ENCODE results near the gene ZNF236. TPM values are rescaled to one million over a fixed set of nuclear protein-coding genes. Genes with fewer than 3 reads are reported as not detected.
"Not testable (repeated sequence)": the region's sequence is repeated elsewhere in the genome, so short reads cannot be mapped to it uniquely, and the experiment has no call there.

The ZNF236 gene
- polyA plus RNA-seq, 1 donor from 2014 or later: 7.7 TPM

- no peaks in the 10 kb centered on the region for H3K27me3 ChIP-seq (ENCODE audit: insufficient read depth, low read depth, low read length)
- no peaks in the 10 kb centered on the region for H3K9me3 ChIP-seq (ENCODE audit: low read length)
- TF ChIP-seq POLR2AphosphoS5 (IDR thresholded peaks at IDR 0.05) (no peak), SMC3 (conservative IDR thresholded peaks at IDR 0.05; ENCODE audit: poor library complexity) (no peak), CTCF (IDR thresholded peaks at IDR 0.05; ENCODE audit: poor library complexity, severe bottlenecking) (no peak), EP300 (conservative IDR thresholded peaks at IDR 0.05; ENCODE audit: poor library complexity, severe bottlenecking) (no peak), REST (IDR thresholded peaks at IDR 0.05; ENCODE audit: borderline replicate concordance) (no peak), TAF1 (IDR thresholded peaks at IDR 0.05; ENCODE audit: low read depth) (no peak), RAD21 (conservative IDR thresholded peaks at IDR 0.05) (no peak), EZH2 (IDR thresholded peaks at IDR 0.05; ENCODE audit: borderline replicate concordance, insufficient read depth, low read length, poor library complexity, severe bottlenecking) (no peak), MXI1 (conservative IDR thresholded peaks at IDR 0.05; ENCODE audit: poor library complexity, severe bottlenecking) (no peak)
- no peak overlapping the region for H3K27ac ChIP-seq (ENCODE audit: low read length)
- no peaks in the 10 kb centered on the region for H3K9me2 ChIP-seq (ENCODE audit: insufficient read depth, low read length)
- no peaks in the 10 kb centered on the region for H3K79me2 ChIP-seq (replicated peaks; ENCODE audit: insufficient read depth, low read length)
- no peaks in the 10 kb centered on the region for H3F3A ChIP-seq (ENCODE audit: insufficient read depth, low read length, poor library complexity, severe bottlenecking)
- no peak overlapping the region for H2AFZ ChIP-seq (ENCODE audit: low read depth, low read length)
- H3K4me3 ChIP-seq (ENCODE audit: low read length): no peak overlapping the region
- no peak overlapping the region for H3K9ac ChIP-seq (ENCODE audit: low read length)
- H3K4me2 ChIP-seq (ENCODE audit: low read length): no peak overlapping the region
- no peaks in the 10 kb centered on the region for H4K20me1 ChIP-seq (ENCODE audit: insufficient read depth)
- H3K36me3 ChIP-seq (ENCODE audit: insufficient read depth, low read length): no peaks in the 10 kb centered on the region
Observed at GRCh38 chr18:77016936-77017335, 194.6 kb downstream of the ZNF236 start.

GRCh38 chr18:77017355-77017754 is 195.0 kb downstream of the ZNF236 start:
- Histone ChIP-seq H3K36me3 (ENCODE audit: insufficient read depth, low read length) (no peaks in the 10 kb centered on the region), H3K4me2 (ENCODE audit: low read length) (no peak overlapping the region), H3K4me3 (ENCODE audit: low read length) (no peak overlapping the region), H3K27ac (ENCODE audit: low read length) (no peak overlapping the region), H3K9me2 (ENCODE audit: insufficient read depth, low read length) (no peaks in the 10 kb centered on the region), H3K27me3 (ENCODE audit: insufficient read depth, low read depth, low read length) (no peaks in the 10 kb centered on the region), H4K20me1 (ENCODE audit: insufficient read depth) (no peaks in the 10 kb centered on the region), H3F3A (ENCODE audit: insufficient read depth, low read length, poor library complexity, severe bottlenecking) (no peaks in the 10 kb centered on the region), H3K9me3 (ENCODE audit: low read length) (no peaks in the 10 kb centered on the region), H3K79me2 (replicated peaks; ENCODE audit: insufficient read depth, low read length) (no peaks in the 10 kb centered on the region), H3K9ac (ENCODE audit: low read length) (no peak overlapping the region), H2AFZ (ENCODE audit: low read depth, low read length) (no peak overlapping the region)
- TF ChIP-seq TAF1 (IDR thresholded peaks at IDR 0.05; ENCODE audit: low read depth) (no peak), REST (IDR thresholded peaks at IDR 0.05; ENCODE audit: borderline replicate concordance) (no peak), POLR2AphosphoS5 (IDR thresholded peaks at IDR 0.05) (no peak), EZH2 (IDR thresholded peaks at IDR 0.05; ENCODE audit: borderline replicate concordance, insufficient read depth, low read length, poor library complexity, severe bottlenecking) (no peak), SMC3 (conservative IDR thresholded peaks at IDR 0.05; ENCODE audit: poor library complexity) (no peak), CTCF (IDR thresholded peaks at IDR 0.05; ENCODE audit: poor library complexity, severe bottlenecking) (no peak), RAD21 (conservative IDR thresholded peaks at IDR 0.05) (no peak), EP300 (conservative IDR thresholded peaks at IDR 0.05; ENCODE audit: poor library complexity, severe bottlenecking) (no peak), MXI1 (conservative IDR thresholded peaks at IDR 0.05; ENCODE audit: poor library complexity, severe bottlenecking) (no peak)

GRCh38 chr18:77018650-77019049 is 196.3 kb downstream of the ZNF236 start:
- H3K79me2 ChIP-seq (replicated peaks; ENCODE audit: insufficient read depth, low read length); H3K27ac ChIP-seq (ENCODE audit: low read length); H3K4me2 ChIP-seq (ENCODE audit: low read length); H4K20me1 ChIP-seq (ENCODE audit: insufficient read depth); H3F3A ChIP-seq (ENCODE audit: insufficient read depth, low read length, poor library complexity, severe bottlenecking); H3K27me3 ChIP-seq (ENCODE audit: insufficient read depth, low read depth, low read length); H3K4me3 ChIP-seq (ENCODE audit: low read length); H3K9me3 ChIP-seq (ENCODE audit: low read length); H3K36me3 ChIP-seq (ENCODE audit: insufficient read depth, low read length); H3K9me2 ChIP-seq (ENCODE audit: insufficient read depth, low read length); H3K9ac ChIP-seq (ENCODE audit: low read length); H2AFZ ChIP-seq (ENCODE audit: low read depth, low read length): not testable (repeated sequence)

Measured in neural cell (in vitro differentiated cells).